HG03521 (cell line): Measurements from ENCODE around the gene ASB6.

ENCODE experiments used
- ATAC-seq: cut with Tn5 transposase; IDR thresholded peaks from one replicate; pipeline ENCODE4 v1.9.1; 2021; ENCODE audit warnings: mild to moderate bottlenecking, moderate library complexity; ENCODE audit not compliant: unreplicated experiment

Gene ASB6

GRCh38 chr9:129587487-129588262 lies 54.3 kb downstream of the ASB6 start:
- no peak for ATAC-seq

- no peak for ATAC-seq
Measured at GRCh38 chr9:129586685-129587084, 55.3 kb downstream of the ASB6 start.

- no peak for ATAC-seq
Measured at GRCh38 chr9:129586245-129586644, 55.7 kb downstream of the ASB6 start.

- ATAC-seq: no peak
Measured at GRCh38 chr9:129585352-129585751, 56.6 kb downstream of the ASB6 start.
